K562 (cell line): ENCODE data around the gene LRRC61. TPM values are rescaled to one million over a fixed set of nuclear protein-coding genes. Genes with fewer than 3 reads are reported as not detected.
A peak's percentile ranks its signal among the peaks of the same experiment; 100 is the strongest.

Source experiments
- BACH1 ChIP-seq: fragments of 200-800 bp; sonication (Bioruptor generic); IDR thresholded peaks from 2 replicates; pipeline ENCODE4 v1.6.1; 2016; ENCODE audit warnings: missing genetic modification characterization, missing compliant biosample characterization
- BCOR ChIP-seq: fragments of 450-650 bp; IDR thresholded peaks from 2 replicates; pipeline ENCODE4 v1.6.1; 2016
- BDP1 ChIP-seq: IDR thresholded peaks from 3 replicates; pipeline ENCODE4 v1.6.1; 2011; ENCODE audit not compliant: insufficient read length, insufficient read depth
- BRF1 ChIP-seq: IDR thresholded peaks from 3 replicates; pipeline ENCODE4 v1.6.1; 2011; ENCODE audit warnings: borderline replicate concordance, mild to moderate bottlenecking; ENCODE audit not compliant: insufficient read length; ENCODE audit errors: extremely low read depth
- ELF4 ChIP-seq: fragments of 450-650 bp; formaldehyde crosslinking; IDR thresholded peaks from 2 replicates; pipeline ENCODE4 v1.4.0; 2022; ENCODE audit warnings: missing genetic modification characterization
- ELK3 ChIP-seq: fragments of 450-650 bp; formaldehyde crosslinking; IDR thresholded peaks from 2 replicates; pipeline ENCODE4 v1.4.0; 2020; ENCODE audit warnings: mild to moderate bottlenecking
- GABPB2 ChIP-seq: fragments of 250-450 bp; sonication (Bioruptor Pico); conservative IDR thresholded peaks from 2 replicates; pipeline ENCODE4 v1.5.1; 2021; ENCODE audit warnings: mild to moderate bottlenecking
- GMEB1 ChIP-seq: fragments of 250-450 bp; sonication (Bioruptor Pico); IDR thresholded peaks from 2 replicates; pipeline ENCODE4 v1.4.0; 2020; ENCODE audit warnings: mild to moderate bottlenecking
- MEF2A ChIP-seq: IDR thresholded peaks from 2 replicates; pipeline ENCODE4 v1.6.1; 2011; ENCODE audit warnings: low read depth, mild to moderate bottlenecking, low read length, moderate library complexity; ENCODE audit not compliant: control insufficient read depth
- NFE2L1 ChIP-seq: fragments of 450-650 bp; IDR thresholded peaks from 2 replicates; pipeline ENCODE4 v1.6.1; 2016; ENCODE audit warnings: missing genetic modification characterization, low read depth, mild to moderate bottlenecking, missing compliant biosample characterization, moderate library complexity, borderline replicate concordance
- ZBTB40 ChIP-seq, 2 experiments: fragments of 450-650 bp in 1 of 2; sonication (generic) in 1 of 2; formaldehyde crosslinking in 1 of 2; IDR thresholded peaks; 2 replicates each; pipeline versions ENCODE4 v1.7.1 to v1.9.0; 2016 to 2022; ENCODE audit warnings: inconsistent platforms in 1 of 2, mild to moderate bottlenecking in 1 of 2, missing genetic modification reagents in 1 of 2
- ZNF146 ChIP-seq: IDR thresholded peaks from one replicate; pipeline ENCODE4 v1.6.1; 2018; ENCODE audit warnings: missing compliant biosample characterization; ENCODE audit not compliant: unreplicated experiment
- ZNF263 ChIP-seq: sonication (generic); formaldehyde crosslinking; IDR thresholded peaks from 2 replicates; pipeline ENCODE4 v1.8.0; 2022; ENCODE audit warnings: mild to moderate bottlenecking, missing genetic modification reagents, borderline replicate concordance
- ZNF324 ChIP-seq: fragments of 250-450 bp; sonication (Bioruptor Pico); IDR thresholded peaks from 2 replicates; pipeline ENCODE4 v1.4.0; 2020; ENCODE audit warnings: mild to moderate bottlenecking
- ZNF561 ChIP-seq: fragments of 450-650 bp; formaldehyde crosslinking; conservative IDR thresholded peaks from 2 replicates; pipeline ENCODE4 v1.4.0; 2020; ENCODE audit warnings: mild to moderate bottlenecking, moderate library complexity
- ZSCAN32 ChIP-seq: fragments of 450-650 bp; formaldehyde crosslinking; IDR thresholded peaks from 2 replicates; pipeline ENCODE4 v1.4.0; 2020; ENCODE audit warnings: mild to moderate bottlenecking, moderate library complexity
- polyA plus RNA-seq, 8 experiments: library from polyadenylated mRNA; depleted of rRNA in 4 of 8; stranded (reverse) in 5 of 8; unstranded in 3 of 8; fragments of >200 nt; fragmentation: Nextera tagmentation in 2 of 8; fragmentation: Illumina TruSeq in 1 of 8; extraction: Ambion mirVana in 2 of 8; extraction: Trizol in 1 of 8; gene quantifications; 2 replicates each; pipeline versions ENCODE4 v1.2.1 to v1.2.3, GENCODE V29; 2011 to 2014; ENCODE audit warnings: inconsistent platforms in 1 of 8, missing spikeins in 1 of 8
- total RNA-seq, 7 experiments: library from RNA; depleted of rRNA in 6 of 7; stranded (reverse); fragments of >200 nt in 6 of 7; fragmentation: Illumina TruSeq in 2 of 7; extraction: Trizol in 2 of 7; gene quantifications; 2 replicates each; pipeline versions ENCODE4 v1.2.1 to v1.2.3, GENCODE V29; 2011 to 2021; ENCODE audit warnings: low replicate concordance in 1 of 7

Gene LRRC61
- total and polyA plus RNA-seq, 9 of the 15 experiments (the other 6 are each of a cell fraction or from before 2014, with no cell fraction given): 1.3 to 55.2 (median 35.2) TPM

- TF ChIP-seq ELK3 (CRISPR knock-in tag) (no peak), BRF1 (no peak), ZNF263 (CRISPR knock-in tag) (peak; percentile 92), ZNF561 (CRISPR knock-in tag) (no peak), BDP1 (no peak), GMEB1 (no peak), ZNF324 (CRISPR knock-in tag) (no peak), BCOR (no peak), ZBTB40 (IDR thresholded peaks at IDR 0.05) (peak; percentile 22; the same call in 1 of the 2 replicates), ZBTB40 (CRISPR knock-in tag; IDR thresholded peaks at IDR 0.05) (no peak), BACH1 (tag) (no peak; the same call in none of the 2 replicates), MEF2A (peak; percentile 54; the same call in 1 of the 2 replicates), GABPB2 (CRISPR knock-in tag) (no peak), ZSCAN32 (CRISPR knock-in tag) (no peak), ZNF146 (CRISPR knock-in tag) (no peak), NFE2L1 (tag) (no peak), ELF4 (CRISPR knock-in tag) (no peak)
These were observed 5.3 kb upstream of the LRRC61 start (continued) for GRCh38 chr7:150317748-150318444.
